ENCODE measurements around the gene EPHB1.
"Not testable (repeated sequence)": the region's sequence is repeated elsewhere in the genome, so short reads cannot be mapped to it uniquely, and the experiment has no call there.

Gene EPHB1

DNA sequence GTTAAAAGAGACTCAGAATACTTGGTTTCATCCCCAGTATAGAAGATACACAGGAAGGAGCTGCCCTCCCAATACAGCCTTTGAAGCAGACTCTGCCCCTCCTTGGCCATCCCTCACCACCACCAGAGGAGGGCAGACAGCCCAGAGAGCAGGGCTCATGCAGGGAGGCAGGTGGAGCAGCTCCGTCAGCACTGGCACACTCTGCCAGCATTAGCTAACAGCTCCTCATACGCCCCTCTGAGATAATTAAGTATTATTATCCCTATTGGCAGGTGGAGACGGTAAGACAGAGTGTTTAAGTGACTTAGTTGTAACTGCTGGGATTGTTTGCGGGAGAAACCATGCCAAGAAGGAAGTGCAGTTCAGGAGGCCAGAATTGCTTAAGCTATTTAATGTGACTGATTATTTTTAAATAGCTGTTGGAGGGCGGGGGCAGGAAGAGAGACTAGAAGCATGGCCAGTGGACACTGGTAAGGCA, 434.0 kb downstream of the EPHB1 start:
- DNase-seq, result no peak

DNA sequence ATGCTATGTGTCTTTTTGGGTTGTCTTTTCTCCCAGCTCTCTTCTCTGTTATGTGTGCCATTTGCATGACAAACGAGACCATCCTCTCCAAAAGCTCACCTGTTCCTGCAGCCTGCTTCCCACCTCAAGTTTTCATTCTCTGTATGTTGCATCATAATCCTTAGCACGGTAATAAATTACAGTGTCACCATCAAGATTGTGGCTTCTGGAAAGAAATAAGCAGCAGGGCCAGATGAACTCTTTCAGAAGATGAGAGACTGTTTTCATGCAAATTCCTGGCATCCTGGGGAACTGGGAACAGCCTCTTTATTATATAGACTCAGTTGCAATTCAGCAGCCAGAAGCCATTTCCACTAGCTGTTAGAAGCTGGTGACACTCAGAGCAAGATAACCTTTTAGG, 436.7 kb downstream of the EPHB1 start:
- no peak for DNase-seq

GRCh38 chr3:135232226-135232625, 437.2 kb downstream of the EPHB1 start:
- no peak for DNase-seq

GRCh38 chr3:135233476-135233875, 438.4 kb downstream of the EPHB1 start:
- DNase-seq, result not testable (repeated sequence)

- DNase-seq, result no peak
These were observed 440.5 kb downstream of the EPHB1 start for GRCh38 chr3:135235541-135235940.

GRCh38 chr3:135237371-135238143, 442.5 kb downstream of the EPHB1 start:
- no peak for DNase-seq

- no peak for DNase-seq
These were observed 443.3 kb downstream of the EPHB1 start for GRCh38 chr3:135238236-135238830.

DNA sequence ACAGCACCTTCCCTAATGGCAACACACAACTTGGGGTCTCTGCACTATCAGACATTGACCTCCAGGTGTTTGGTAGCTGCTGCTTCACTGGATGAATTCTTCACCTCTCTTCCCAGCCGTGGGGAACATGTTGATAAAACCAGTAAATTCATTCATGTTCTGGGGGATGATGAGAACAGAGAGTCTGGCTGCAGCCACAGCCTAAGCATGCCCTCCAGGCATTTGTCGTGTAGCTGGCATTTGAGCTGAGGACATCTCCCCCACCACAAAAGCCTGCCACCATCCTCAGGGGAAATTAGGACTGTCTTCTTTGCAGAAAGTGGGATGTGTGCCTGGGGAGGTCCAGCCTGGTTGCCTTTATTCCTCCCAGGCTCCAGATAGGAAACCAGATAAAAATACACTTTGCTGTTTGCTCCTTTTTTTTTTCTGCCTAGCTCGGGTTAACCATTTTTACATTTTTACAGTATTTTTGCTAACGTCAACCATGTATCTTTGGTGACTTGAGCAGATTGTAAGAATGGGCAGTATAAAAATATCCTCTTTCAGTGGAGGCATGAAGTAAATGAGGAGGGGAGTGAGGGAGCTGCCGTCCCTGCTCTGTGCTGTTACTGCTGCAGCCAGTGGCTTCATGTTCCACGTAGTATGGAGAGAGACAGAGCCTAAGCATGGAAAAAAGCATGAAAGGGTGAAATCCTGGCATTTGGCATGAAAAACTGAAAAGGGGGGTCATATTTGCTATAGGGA, 444.0 kb downstream of the EPHB1 start:
- no peak for DNase-seq

GRCh38 chr3:135239615-135239884, 444.5 kb downstream of the EPHB1 start:
- DNase-seq, result no peak

DNA sequence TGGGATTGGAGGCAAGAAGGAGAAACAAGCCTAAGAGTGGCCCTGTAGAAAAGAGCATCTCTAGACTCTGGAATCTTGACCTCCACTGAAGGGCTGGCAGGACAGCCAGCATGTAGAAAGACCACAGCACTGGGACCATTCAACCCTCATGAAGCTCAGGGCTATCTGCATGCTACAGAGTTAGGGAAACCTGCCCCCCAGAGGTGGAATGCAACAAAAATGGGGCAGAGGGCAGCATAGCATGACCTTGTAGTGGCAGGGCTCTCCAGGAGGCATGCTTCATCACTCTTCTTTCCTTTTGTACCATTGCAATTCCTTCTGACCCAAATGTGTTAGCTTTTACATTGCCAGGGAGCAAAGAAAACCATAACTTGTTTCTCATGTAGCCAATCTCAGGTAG, 445.4 kb downstream of the EPHB1 start:
- DNase-seq, result no peak

GRCh38 chr3:135242285-135242684, 447.2 kb downstream of the EPHB1 start:
- no peak for DNase-seq

- DNase-seq, result no peak
These were observed 448.6 kb downstream of the EPHB1 start for GRCh38 chr3:135243616-135244015.

GRCh38 chr3:135246027-135246426, 451.0 kb downstream of the EPHB1 start:
- no peak for DNase-seq

DNA sequence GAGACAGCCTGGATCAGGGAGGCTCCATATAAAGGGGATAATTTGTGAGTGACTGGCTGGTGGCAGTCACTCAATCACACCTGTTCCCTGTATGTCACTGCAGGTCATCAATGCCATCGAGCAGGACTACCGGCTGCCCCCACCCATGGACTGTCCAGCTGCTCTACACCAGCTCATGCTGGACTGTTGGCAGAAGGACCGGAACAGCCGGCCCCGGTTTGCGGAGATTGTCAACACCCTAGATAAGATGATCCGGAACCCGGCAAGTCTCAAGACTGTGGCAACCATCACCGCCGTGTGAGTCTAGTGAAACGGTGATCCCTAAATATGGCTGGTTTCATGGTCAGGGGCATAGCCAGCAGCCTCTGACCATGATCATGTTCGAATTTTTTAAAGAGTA, 453.2 kb downstream of the EPHB1 start:
- no peak for DNase-seq

GRCh38 chr3:135249186-135249585, 454.1 kb downstream of the EPHB1 start:
- no peak for DNase-seq

DNA sequence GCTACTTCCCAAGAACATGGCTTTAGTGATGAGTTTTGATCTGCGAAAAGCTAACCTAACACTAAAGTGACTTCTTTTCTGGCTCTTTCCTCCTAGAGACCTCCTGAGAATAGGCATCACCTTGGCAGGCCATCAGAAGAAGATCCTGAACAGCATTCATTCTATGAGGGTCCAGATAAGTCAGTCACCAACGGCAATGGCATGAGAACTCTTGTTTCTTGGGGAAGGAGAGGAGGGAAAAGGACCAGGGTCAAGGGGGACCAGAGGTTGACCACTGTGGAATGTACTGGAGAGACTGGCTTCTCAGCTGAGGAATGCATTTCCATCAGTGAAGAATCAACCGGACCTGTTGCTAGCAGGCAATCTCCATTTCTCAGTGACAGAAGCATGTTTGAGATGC, 463.9 kb downstream of the EPHB1 start:
- no peak for DNase-seq

DNA sequence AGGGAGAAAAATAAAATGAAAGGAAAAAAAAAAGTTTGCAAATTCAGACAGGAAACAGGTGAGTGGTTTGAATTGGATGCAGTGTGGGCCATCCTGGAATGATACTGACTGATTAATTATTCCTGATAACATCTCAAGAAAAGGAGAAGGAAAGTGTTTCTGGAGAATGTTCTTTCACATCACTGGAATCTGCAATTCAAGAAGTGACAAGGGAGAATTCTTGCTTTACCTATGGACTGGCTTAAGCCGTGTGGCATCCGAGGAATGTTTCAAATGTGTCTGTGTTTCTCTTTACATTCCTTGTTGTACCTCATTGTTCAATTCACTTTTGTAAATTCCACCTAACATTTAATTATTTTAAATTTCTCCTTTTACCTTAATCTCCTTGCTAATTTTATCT, 465.0 kb downstream of the EPHB1 start:
- DNase-seq, result no peak

GRCh38 chr3:135261214-135261775, 466.2 kb downstream of the EPHB1 start:
- DNase-seq, result no peak

DNA sequence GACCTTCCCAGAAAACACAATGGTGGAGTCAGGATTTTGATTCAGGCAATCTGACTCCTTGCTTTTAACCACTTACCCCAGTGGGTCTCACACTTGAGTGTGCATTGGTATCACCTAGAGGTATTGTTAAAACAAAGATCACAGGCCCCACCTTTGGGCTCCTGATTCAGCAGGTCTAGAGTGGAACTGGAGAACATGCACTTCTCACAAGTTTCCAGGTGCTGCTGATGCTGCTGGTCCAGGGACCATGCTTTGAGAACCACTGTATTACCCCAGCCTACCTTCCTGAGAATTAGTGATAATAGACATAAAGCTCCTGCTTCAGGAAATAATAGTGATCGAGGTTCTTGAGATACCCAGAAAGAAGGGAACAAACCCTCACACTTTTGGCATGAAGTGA, 466.9 kb downstream of the EPHB1 start:
- DNase-seq, result no peak

GRCh38 chr3:135262441-135262840, 467.4 kb downstream of the EPHB1 start:
- no peak for DNase-seq

DNA sequence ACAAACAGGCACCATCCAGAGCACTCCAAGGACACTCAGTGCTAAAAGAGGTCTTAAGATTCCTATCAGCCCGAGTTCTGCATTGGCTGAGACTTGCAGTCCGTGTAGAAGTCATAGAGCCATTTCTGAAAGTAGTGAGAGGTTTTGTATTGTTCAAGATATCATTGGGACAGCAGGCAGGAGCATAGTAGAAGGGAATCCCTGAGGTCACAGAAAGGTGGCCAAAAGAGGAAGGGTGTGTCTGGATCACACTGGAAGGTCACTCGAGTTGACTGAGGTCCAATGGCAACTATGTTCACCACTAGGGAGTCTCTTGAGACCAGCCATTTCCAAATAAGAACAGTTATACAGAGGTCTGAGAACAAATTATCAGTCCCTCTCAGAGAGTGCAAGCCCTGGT, 468.3 kb downstream of the EPHB1 start:
- no peak for DNase-seq

DNA sequence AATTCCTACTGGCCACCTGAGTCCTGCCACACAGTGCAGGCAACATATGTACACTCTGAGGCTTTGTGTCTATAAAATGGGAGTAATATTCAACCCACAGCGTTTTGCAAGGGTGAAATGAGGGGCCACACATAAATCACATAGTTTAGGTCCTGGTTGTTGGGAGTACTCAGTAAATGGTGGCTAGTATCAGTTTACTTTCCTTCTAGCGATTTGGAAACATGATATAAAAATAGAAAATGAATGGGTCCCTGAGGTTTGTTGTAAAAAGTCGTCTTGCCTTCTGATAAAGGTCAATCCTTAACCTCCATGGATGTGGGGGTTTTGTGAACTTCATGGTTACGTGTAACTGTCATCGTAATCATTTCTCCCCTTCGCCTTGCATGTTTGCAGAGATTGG, 472.4 kb downstream of the EPHB1 start:
- no peak for DNase-seq

GRCh38 chr3:135268941-135269532, 474.0 kb downstream of the EPHB1 start:
- no peak for DNase-seq

Measured in fibroblast of skin of right quadriceps (primary cell).